ENCODE measurements around the gene TST.

- TF ChIP-seq CTCF (IDR thresholded peaks at IDR 0.05) (no peak), EZH2phosphoT487 (IDR thresholded peaks at IDR 0.05) (no peak)
Measured at GRCh38 chr22:37067428-37067827, 48.2 kb upstream of the TST start.
